HG02798 (cell line): ENCODE results near the gene RNF150.
A peak's percentile ranks its signal among the peaks of the same experiment; 100 is the strongest.
"Not testable (repeated sequence)": the region's sequence is repeated elsewhere in the genome, so short reads cannot be mapped to it uniquely, and the experiment has no call there.

ENCODE experiments used
- ATAC-seq: cut with Tn5 transposase; IDR thresholded peaks from one replicate; pipeline ENCODE4 v1.9.1; 2021; ENCODE audit warnings: mild to moderate bottlenecking; ENCODE audit not compliant: unreplicated experiment, poor library complexity

Gene RNF150

GRCh38 chr4:141133146-141133998, at the start of gene RNF150:
TSS of gene RNF150 (minus strand) at chr4:141133469.
- peak; percentile 59 for ATAC-seq

- ATAC-seq: no peak
Observed at GRCh38 chr4:141180991-141181761, 47.9 kb upstream of the RNF150 start.

GRCh38 chr4:141179474-141180373, 46.5 kb upstream of the RNF150 start:
- no peak for ATAC-seq

GRCh38 chr4:141177171-141177570, 43.9 kb upstream of the RNF150 start:
- no peak for ATAC-seq

- no peak for ATAC-seq
Observed at GRCh38 chr4:141174457-141174856, 41.2 kb upstream of the RNF150 start.

- no peak for ATAC-seq
Observed at GRCh38 chr4:141170671-141171070, 37.4 kb upstream of the RNF150 start.

- no peak for ATAC-seq
Observed at GRCh38 chr4:141169391-141169790, 36.1 kb upstream of the RNF150 start.

GRCh38 chr4:141165001-141165400, 31.7 kb upstream of the RNF150 start:
- ATAC-seq: not testable (repeated sequence)

GRCh38 chr4:141159027-141159426, 25.8 kb upstream of the RNF150 start:
- no peak for ATAC-seq

- peak; percentile 42 for ATAC-seq
Observed at GRCh38 chr4:141158219-141158618, 24.9 kb upstream of the RNF150 start.

- no peak for ATAC-seq
Observed at GRCh38 chr4:141155586-141155985, 22.3 kb upstream of the RNF150 start.

GRCh38 chr4:141154725-141155124, 21.5 kb upstream of the RNF150 start:
- no peak for ATAC-seq

- no peak for ATAC-seq
Observed at GRCh38 chr4:141153751-141154510, 20.7 kb upstream of the RNF150 start.

GRCh38 chr4:141144207-141144606, 10.9 kb upstream of the RNF150 start:
- ATAC-seq: no peak

- ATAC-seq: no peak
Observed at GRCh38 chr4:141142423-141142822, 9.2 kb upstream of the RNF150 start.

- ATAC-seq: no peak
Observed at GRCh38 chr4:141140391-141141200, 7.3 kb upstream of the RNF150 start.

- no peak for ATAC-seq
Observed at GRCh38 chr4:141133999-141134995, 1.0 kb upstream of the RNF150 start.

- peak; percentile 22 for ATAC-seq
Observed at GRCh38 chr4:141132709-141133145, 542 bp downstream of the RNF150 start.
